GM18508 (cell line): ENCODE results near the gene GCC2.
"Not testable (repeated sequence)": the region's sequence is repeated elsewhere in the genome, so short reads cannot be mapped to it uniquely, and the experiment has no call there.

ENCODE experiments used
- ATAC-seq: cut with Tn5 transposase; IDR thresholded peaks from one replicate; pipeline ENCODE4 v1.9.1; 2021; ENCODE audit warnings: moderate number of reproducible peaks; ENCODE audit not compliant: insufficient read depth, unreplicated experiment

GCC2 gene

GRCh38 chr2:108514478-108514877 lies 65.5 kb downstream of the GCC2 start:
- not testable (repeated sequence) for ATAC-seq

- not testable (repeated sequence) for ATAC-seq
Measured at GRCh38 chr2:108524688-108525087, 75.7 kb downstream of the GCC2 start.

GRCh38 chr2:108525258-108525657 lies 76.3 kb downstream of the GCC2 start:
- ATAC-seq = not testable (repeated sequence)

- no peak for ATAC-seq
Measured at GRCh38 chr2:108531674-108532055, 82.7 kb downstream of the GCC2 start.

GRCh38 chr2:108533832-108534583 lies 85.0 kb downstream of the GCC2 start, which contains the start of gene LIMS1:
Gene LIMS1, plus strand, starts transcription at chr2:108534470. Its CDS starts 93 bp downstream, at chr2:108534563.
- peak; percentile 80 for ATAC-seq

- ATAC-seq = peak; percentile 19
Measured at GRCh38 chr2:108534584-108535356, 85.8 kb downstream of the GCC2 start.

GRCh38 chr2:108535357-108535631 lies 86.3 kb downstream of the GCC2 start:
- no peak for ATAC-seq

GRCh38 chr2:108536133-108536780 lies 87.3 kb downstream of the GCC2 start:
- no peak for ATAC-seq

- ATAC-seq = no peak
Measured at GRCh38 chr2:108536911-108537310, 87.9 kb downstream of the GCC2 start.

- ATAC-seq = no peak
Measured at GRCh38 chr2:108538000-108538625, 89.1 kb downstream of the GCC2 start.

GRCh38 chr2:108541451-108541850 lies 92.4 kb downstream of the GCC2 start:
- ATAC-seq = no peak

GRCh38 chr2:108542071-108542470 lies 93.1 kb downstream of the GCC2 start:
- no peak for ATAC-seq

- no peak for ATAC-seq
Measured at GRCh38 chr2:108547606-108548005, 98.6 kb downstream of the GCC2 start.

GRCh38 chr2:108548208-108549003 lies 99.4 kb downstream of the GCC2 start:
- ATAC-seq = no peak

- ATAC-seq = no peak
Measured at GRCh38 chr2:108552566-108552965, 103.6 kb downstream of the GCC2 start.

GRCh38 chr2:108553209-108553919 lies 104.4 kb downstream of the GCC2 start:
- ATAC-seq = no peak

- no peak for ATAC-seq
Measured at GRCh38 chr2:108554528-108554927, 105.5 kb downstream of the GCC2 start.

GRCh38 chr2:108555572-108555971 lies 106.6 kb downstream of the GCC2 start:
- ATAC-seq = no peak

GRCh38 chr2:108556581-108556980 lies 107.6 kb downstream of the GCC2 start:
- not testable (repeated sequence) for ATAC-seq
